Immature natural killer cell (primary cell): ENCODE data around the gene NAP1L3. TPM values are rescaled to one million over a fixed set of nuclear protein-coding genes. Genes with fewer than 3 reads are reported as not detected.

Experiments
- DNase-seq, 3 donors: peaks; one replicate each; pipeline ENCODE4 v3.0.0; 2022; ENCODE audit warnings: mixed read lengths in 1 of 3
- H3K27ac Mint-ChIP-seq, 6 donors: one replicate each; pipeline ENCODE4 v1.8.0; 2020; ENCODE audit warnings: mixed read lengths in 6 of 6, mild to moderate bottlenecking in 5 of 6, inconsistent platforms in 4 of 6, moderate library complexity in 3 of 6
- H3K27me3 Mint-ChIP-seq, 3 donors: one replicate each; pipeline ENCODE4 v1.8.0; 2020 to 2021; ENCODE audit warnings: low read depth in 3 of 3, mild to moderate bottlenecking in 3 of 3, mixed read lengths in 3 of 3, moderate library complexity in 3 of 3, inconsistent platforms in 1 of 3
- H3K36me3 Mint-ChIP-seq, 3 donors: one replicate each; pipeline ENCODE4 v1.8.0; 2020; ENCODE audit warnings: mixed read lengths in 3 of 3, inconsistent platforms in 2 of 3, mild to moderate bottlenecking in 2 of 3
- H3K4me1 Mint-ChIP-seq, 2 donors: one replicate each; pipeline ENCODE4 v1.8.0; 2020; ENCODE audit warnings: inconsistent platforms in 2 of 2, mild to moderate bottlenecking in 2 of 2, mixed read lengths in 2 of 2, moderate library complexity in 1 of 2
- H3K4me3 Mint-ChIP-seq, 5 donors: one replicate each; pipeline ENCODE4 v1.8.0; 2020; ENCODE audit warnings: mild to moderate bottlenecking in 5 of 5, mixed read lengths in 5 of 5, inconsistent platforms in 3 of 5, moderate library complexity in 3 of 5
- H3K9me3 Mint-ChIP-seq, 6 donors: one replicate each; pipeline ENCODE4 v1.8.0; 2020; ENCODE audit warnings: mild to moderate bottlenecking in 6 of 6, mixed read lengths in 6 of 6, inconsistent platforms in 4 of 6, moderate library complexity in 3 of 6
- polyA plus RNA-seq, 3 donors: library from polyadenylated mRNA; unstranded; fragments of 300-500 nt; fragmentation: Illumina TruSeq; gene quantifications; one replicate each; pipeline ENCODE4 v1.2.3, GENCODE V29; 2021

Gene NAP1L3
- polyA plus RNA-seq: 1 to 10 TPM in 2 of 3 donors, not detected in 1; 1.7 to 2.5 TPM

DNA sequence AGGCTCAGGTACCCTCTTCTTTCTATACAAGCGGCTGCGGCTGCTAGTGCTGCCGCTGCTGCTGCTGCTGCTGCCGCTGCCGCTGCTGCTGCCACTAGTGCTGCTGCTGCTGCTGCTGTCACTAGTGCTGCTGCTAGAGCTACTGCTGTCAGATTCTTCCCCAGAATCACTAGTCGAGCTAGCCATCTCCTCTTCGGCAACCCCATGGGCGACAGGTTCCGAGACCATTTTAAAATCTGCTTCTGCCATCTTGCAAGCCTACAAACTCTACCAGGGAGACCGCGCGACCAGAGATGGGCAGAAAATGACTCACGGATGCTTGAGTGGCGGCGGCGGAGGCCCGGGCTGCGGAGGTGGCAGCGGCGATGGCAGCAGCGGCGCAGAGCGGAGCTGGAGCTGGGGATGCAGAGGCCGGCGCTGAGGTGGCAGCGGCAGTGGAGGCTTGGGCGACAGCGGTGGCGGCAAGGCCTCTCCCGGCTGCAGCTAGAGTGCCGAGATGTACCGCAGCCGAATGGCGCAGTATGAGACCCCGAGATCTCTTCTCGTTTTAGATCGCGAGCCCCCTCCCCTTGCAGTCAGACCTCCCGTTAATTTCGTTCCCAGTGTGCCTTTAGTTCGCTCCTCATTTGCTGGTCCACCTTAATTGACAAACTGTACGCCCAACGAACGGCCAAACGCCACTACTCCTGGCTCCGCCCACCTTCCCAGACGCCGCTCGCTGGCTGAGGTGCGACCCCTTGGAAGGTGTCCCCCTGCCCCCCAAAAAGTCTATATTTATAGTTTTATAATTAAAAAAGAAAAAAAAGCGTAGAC is at the start of gene NAP1L3:
Gene NAP1L3, minus strand, starts transcription at position 523 of the 813 bp plus-strand sequence. Its CDS starts 274 bp downstream, at position 249.
- peak within 1 kb of the TSS; percentile 66 to 91 (median 82) for H3K27ac Mint-ChIP-seq
- H3K4me1 Mint-ChIP-seq: peaks cover 16 to 27% of the 10 kb centered on the region in 2 donors
- no peaks in the 10 kb centered on the region for H3K36me3 Mint-ChIP-seq
- H3K27me3 Mint-ChIP-seq: peaks cover 2 to 18% (median 2%) of the 10 kb centered on the region in 3 donors
- peak within 1 kb of the TSS; percentile 87 to 93 (median 90) for H3K4me3 Mint-ChIP-seq
- H3K9me3 Mint-ChIP-seq: no peaks in the 10 kb centered on the region
- DNase-seq: peak; percentile 34 to 67 (median 54)

DNA sequence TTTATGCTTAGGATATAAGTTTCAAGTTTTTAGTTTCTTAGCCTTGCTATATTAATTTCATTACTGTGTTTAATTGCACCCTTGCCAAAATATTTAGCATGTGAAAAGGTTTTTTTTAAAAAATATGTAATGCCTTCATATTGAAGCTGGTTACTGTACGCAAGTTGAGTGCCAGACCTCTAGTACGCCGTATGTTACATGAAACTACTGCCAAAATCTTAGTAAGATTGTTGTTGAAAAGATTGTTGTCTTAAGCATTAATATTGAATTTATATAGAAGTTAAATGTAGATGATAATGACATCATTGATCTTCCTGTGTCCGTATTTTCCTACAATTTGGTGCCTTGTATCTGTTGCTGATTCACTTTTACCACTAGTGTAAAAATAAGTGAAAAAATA is 37.7 kb upstream of the NAP1L3 start:
- DNase-seq: no peak
- H3K4me3 Mint-ChIP-seq: no peak overlapping the region
- peaks cover 0 to 2% (median under 1%) of the 10 kb centered on the region in 6 donors for H3K9me3 Mint-ChIP-seq
- H3K4me1 Mint-ChIP-seq: no peaks in the 10 kb centered on the region
- peaks cover 0 to 13% (median 2%) of the 10 kb centered on the region in 3 donors for H3K27me3 Mint-ChIP-seq
- H3K36me3 Mint-ChIP-seq: no peaks in the 10 kb centered on the region
- no peak overlapping the region for H3K27ac Mint-ChIP-seq

- no peak for DNase-seq
- Mint-ChIP-seq H3K4me3 (no peak overlapping the region), H3K36me3 (no peaks in the 10 kb centered on the region), H3K4me1 (no peaks in the 10 kb centered on the region), H3K27ac (no peak overlapping the region), H3K27me3 (peaks cover 0 to 13% (median 0%) of the 10 kb centered on the region in 3 donors), H3K9me3 (peaks cover 0 to 4% (median 0%) of the 10 kb centered on the region in 6 donors)
Measured at GRCh38 chrX:93703701-93704100, 30.3 kb upstream of the NAP1L3 start.

- no peak for DNase-seq
- Mint-ChIP-seq H3K27ac (no peak overlapping the region), H3K9me3 (no peaks in the 10 kb centered on the region), H3K4me1 (no peaks in the 10 kb centered on the region), H3K27me3 (peaks cover 0 to 4% (median 0%) of the 10 kb centered on the region in 3 donors), H3K36me3 (no peaks in the 10 kb centered on the region), H3K4me3 (no peak overlapping the region)
Measured at GRCh38 chrX:93695981-93696380, 22.6 kb upstream of the NAP1L3 start.

DNA sequence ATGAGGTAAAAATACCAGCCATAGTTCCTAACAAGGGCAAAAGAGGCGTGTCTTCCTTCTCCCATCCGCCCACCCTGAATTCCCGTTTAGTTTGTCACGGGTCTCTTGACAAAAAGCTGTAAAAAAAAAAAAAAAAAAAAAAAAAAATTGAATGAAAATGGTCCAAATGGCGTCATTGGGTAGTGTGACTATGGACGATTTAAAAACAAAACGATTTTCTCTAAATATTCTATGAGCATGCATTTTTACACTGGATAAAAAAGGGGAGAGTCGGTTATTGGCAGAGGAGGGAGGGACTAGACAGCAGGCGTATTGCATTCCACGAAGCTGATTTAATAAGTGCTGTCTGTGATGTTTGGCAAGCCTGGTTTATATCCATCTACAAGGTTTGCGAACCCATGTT is 492 bp upstream of the NAP1L3 start, which contains the start of gene FAM133A:
Gene FAM133A, plus strand, starts transcription at position 338 of the 403 bp plus-strand sequence. CDS start 35,214 bp downstream, outside the sequence.
- peaks cover 2 to 17% (median 2%) of the 10 kb centered on the region in 3 donors for H3K27me3 Mint-ChIP-seq
- no peak for DNase-seq

GRCh38 chrX:93660575-93660974 is 12.8 kb downstream of the NAP1L3 start:
- Mint-ChIP-seq H3K36me3 (no peaks in the 10 kb centered on the region), H3K4me1 (no peaks in the 10 kb centered on the region), H3K27me3 (peaks cover 2 to 9% (median 2%) of the 10 kb centered on the region in 3 donors), H3K4me3 (no peak overlapping the region), H3K27ac (no peak overlapping the region), H3K9me3 (peaks cover 0 to 3% (median 0%) of the 10 kb centered on the region in 6 donors)
- no peak for DNase-seq

More for the DNA sequence above, 492 bp upstream of the NAP1L3 start, which contains the start of gene FAM133A:
- Mint-ChIP-seq H3K27ac (peak within 1 kb of the TSS; percentile 66 to 91 (median 82)), H3K36me3 (no peaks in the 10 kb centered on the region), H3K9me3 (no peaks in the 10 kb centered on the region), H3K4me1 (peaks cover 16 to 27% of the 10 kb centered on the region in 2 donors), H3K4me3 (peak within 1 kb of the TSS; percentile 87 to 93 (median 90))

DNA sequence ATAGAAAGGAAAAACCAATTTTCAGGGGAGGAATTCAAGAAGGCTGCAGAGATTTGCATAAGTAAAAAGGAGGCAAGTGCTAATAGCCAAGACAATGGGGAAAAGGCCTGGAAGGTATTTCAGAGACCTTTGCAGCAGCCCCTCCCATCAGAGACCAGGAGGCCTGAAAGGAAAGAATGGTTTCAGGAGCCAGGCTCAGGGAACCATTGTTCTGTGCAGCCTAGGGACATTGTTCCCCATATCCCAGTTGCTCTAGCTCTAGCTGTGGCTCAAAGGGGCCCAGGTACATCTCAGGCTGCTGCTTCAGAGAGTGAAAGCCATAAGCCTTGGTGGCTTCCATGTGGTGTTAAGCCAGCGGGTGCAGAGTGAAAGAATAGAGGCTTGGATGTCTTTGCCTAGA is 24.0 kb downstream of the NAP1L3 start:
- no peak for DNase-seq
- Mint-ChIP-seq H3K4me3 (no peak overlapping the region), H3K27ac (no peak overlapping the region), H3K27me3 (peaks cover 0 to 2% (median 1%) of the 10 kb centered on the region in 3 donors), H3K9me3 (no peaks in the 10 kb centered on the region), H3K4me1 (no peaks in the 10 kb centered on the region), H3K36me3 (no peaks in the 10 kb centered on the region)

- Mint-ChIP-seq H3K36me3 (no peaks in the 10 kb centered on the region), H3K27me3 (peaks cover 0 to 11% (median 0%) of the 10 kb centered on the region in 3 donors), H3K4me1 (no peaks in the 10 kb centered on the region), H3K4me3 (no peak overlapping the region), H3K27ac (no peak overlapping the region), H3K9me3 (peaks cover 0 to 5% (median 0%) of the 10 kb centered on the region in 6 donors)
- no peak for DNase-seq
Measured at GRCh38 chrX:93637591-93637990, 35.8 kb downstream of the NAP1L3 start.

Other genes with a start within 250 kb of the NAP1L3 start
- gene FAM133A, start 628 bp upstream of the NAP1L3 start, polyA plus RNA-seq: not detected